ENCODE data around the gene TMEM233. TPM values are rescaled to one million over a fixed set of nuclear protein-coding genes. Genes with fewer than 3 reads are reported as not detected.

Gene TMEM233
- total RNA-seq, 1 experiment from 2014 or later: not detected

- DNase-seq (ENCODE audit: low read depth, low spot score) (no peak), ATAC-seq (no peak)
- Histone ChIP-seq H3K9ac (ENCODE audit: low read length) (no peak overlapping the region), H3K9me3 (ENCODE audit: control insufficient read depth in 1 of 2, insufficient read depth in 1 of 2, low read depth in 1 of 2, low read length in 2 of 2) (no peaks in the 10 kb centered on the region), H3K4me2 (ENCODE audit: low read length) (no peak overlapping the region), H3K9me2 (ENCODE audit: insufficient read depth) (no peaks in the 10 kb centered on the region), H3K79me2 (ENCODE audit: insufficient read depth, low read length) (no peaks in the 10 kb centered on the region), H3K4me1 (ENCODE audit: control insufficient read depth in 1 of 2, insufficient read depth in 2 of 2, low read length in 2 of 2) (no peaks in the 10 kb centered on the region), H3K4me3 (replicated peaks in 1 of 2; ENCODE audit: low read depth in 1 of 2, low read length in 2 of 2) (no peak overlapping the region), H3K36me3 (ENCODE audit: control insufficient read depth in 1 of 2, insufficient read depth in 2 of 2, low read length in 2 of 2) (peaks cover 45 to 57% of the 10 kb centered on the region in 2 experiments), H2AFZ (ENCODE audit: low read depth, low read length, poor library complexity, severe bottlenecking) (no peak overlapping the region), H3K27ac (ENCODE audit: low read depth, low read length) (no peak overlapping the region), H3K27me3 (ENCODE audit: insufficient read depth, low read length) (no peaks in the 10 kb centered on the region), H4K20me1 (ENCODE audit: insufficient read depth) (no peaks in the 10 kb centered on the region)
- intact Hi-C loops (cut with micrococcal nuclease): no loop called here
- ChIA-PET POLR2A (no interaction called here), CTCF (no interaction called here), RAD21 (ENCODE audit: low non-redundant PET in 1 of 2, low total read pairs in 2 of 2, uncharacterized antibody in 2 of 2, unreplicated experiment in 2 of 2) (no interaction called here)
- TF ChIP-seq SP1 (IDR thresholded peaks at IDR 0.05; ENCODE audit: low read depth) (no peak), SIN3A (IDR thresholded peaks at IDR 0.05; ENCODE audit: low read depth) (no peak), MAX (IDR thresholded peaks at IDR 0.05) (no peak), POLR2AphosphoS5 (IDR thresholded peaks at IDR 0.05; ENCODE audit: low read depth, low read length) (no peak), CEBPB (IDR thresholded peaks at IDR 0.05; ENCODE audit: low read depth) (no peak), REST (IDR thresholded peaks at IDR 0.05; ENCODE audit: low read depth) (no peak)
- BruUV-seq (replicated peaks): no TSS peak
These were observed 85.5 kb downstream of the TMEM233 start for GRCh38 chr12:119679081-119679480.

- Histone ChIP-seq H3K4me2 (ENCODE audit: low read length) (no peak overlapping the region), H3K4me3 (replicated peaks in 1 of 2; ENCODE audit: low read depth in 1 of 2, low read length in 2 of 2) (no peak overlapping the region), H3K27ac (ENCODE audit: low read depth, low read length) (no peak overlapping the region), H2AFZ (ENCODE audit: low read depth, low read length, poor library complexity, severe bottlenecking) (no peak overlapping the region), H4K20me1 (ENCODE audit: insufficient read depth) (no peaks in the 10 kb centered on the region), H3K9me2 (ENCODE audit: insufficient read depth) (no peaks in the 10 kb centered on the region), H3K9ac (ENCODE audit: low read length) (no peak overlapping the region), H3K9me3 (ENCODE audit: control insufficient read depth in 1 of 2, insufficient read depth in 1 of 2, low read depth in 1 of 2, low read length in 2 of 2) (no peaks in the 10 kb centered on the region), H3K4me1 (ENCODE audit: control insufficient read depth in 1 of 2, insufficient read depth in 2 of 2, low read length in 2 of 2) (no peaks in the 10 kb centered on the region), H3K79me2 (ENCODE audit: insufficient read depth, low read length) (no peaks in the 10 kb centered on the region), H3K27me3 (ENCODE audit: insufficient read depth, low read length) (no peaks in the 10 kb centered on the region), H3K36me3 (ENCODE audit: control insufficient read depth in 1 of 2, insufficient read depth in 2 of 2, low read length in 2 of 2) (peaks cover 41 to 53% of the 10 kb centered on the region in 2 experiments)
- TF ChIP-seq ATF3 (IDR thresholded peaks at IDR 0.05): no peak
- no peak for TF ChIP-seq EGR1 (IDR thresholded peaks at IDR 0.05; ENCODE audit: low read depth)
- TF ChIP-seq YY1 (IDR thresholded peaks at IDR 0.05; ENCODE audit: extremely low read depth, insufficient replicate concordance, low read depth, low read length): no peak
- no peak for TF ChIP-seq CEBPB (IDR thresholded peaks at IDR 0.05; ENCODE audit: low read depth)
- no peak for TF ChIP-seq EZH2phosphoT487 (IDR thresholded peaks at IDR 0.05; ENCODE audit: borderline replicate concordance)
- TF ChIP-seq CTCF (IDR thresholded peaks at IDR 0.05 in 2 of 3, conservative IDR thresholded peaks at IDR 0.05 in 1 of 3; ENCODE audit: borderline replicate concordance in 1 of 3, insufficient read depth in 1 of 3, low read depth in 2 of 3, low read length in 2 of 3): no peak
- no peak for TF ChIP-seq ELF1 (IDR thresholded peaks at IDR 0.05; ENCODE audit: borderline replicate concordance, low read depth)
- no peak for TF ChIP-seq SP1 (IDR thresholded peaks at IDR 0.05; ENCODE audit: low read depth)
- DNase-seq (ENCODE audit: low read depth, low spot score): no peak
- CTCF ChIA-PET: no interaction called here
- RAD21 ChIA-PET (ENCODE audit: low non-redundant PET in 1 of 2, low total read pairs in 2 of 2, uncharacterized antibody in 2 of 2, unreplicated experiment in 2 of 2): no interaction called here
- BruUV-seq (replicated peaks): no TSS peak
- ATAC-seq: no peak
- intact Hi-C loops (cut with micrococcal nuclease): no loop called here
- POLR2A ChIA-PET: no interaction called here
These were observed 85.9 kb downstream of the TMEM233 start for GRCh38 chr12:119679490-119679889.
